ENCODE data around the gene TMEM184B. TPM values are rescaled to one million over a fixed set of nuclear protein-coding genes. Genes with fewer than 3 reads are reported as not detected.
"Not testable (repeated sequence)": the region's sequence is repeated elsewhere in the genome, so short reads cannot be mapped to it uniquely, and the experiment has no call there.

Gene TMEM184B
- total RNA-seq, 4 donors from 2014 or later: 27.9 to 67.4 (median 40.7) TPM

DNA sequence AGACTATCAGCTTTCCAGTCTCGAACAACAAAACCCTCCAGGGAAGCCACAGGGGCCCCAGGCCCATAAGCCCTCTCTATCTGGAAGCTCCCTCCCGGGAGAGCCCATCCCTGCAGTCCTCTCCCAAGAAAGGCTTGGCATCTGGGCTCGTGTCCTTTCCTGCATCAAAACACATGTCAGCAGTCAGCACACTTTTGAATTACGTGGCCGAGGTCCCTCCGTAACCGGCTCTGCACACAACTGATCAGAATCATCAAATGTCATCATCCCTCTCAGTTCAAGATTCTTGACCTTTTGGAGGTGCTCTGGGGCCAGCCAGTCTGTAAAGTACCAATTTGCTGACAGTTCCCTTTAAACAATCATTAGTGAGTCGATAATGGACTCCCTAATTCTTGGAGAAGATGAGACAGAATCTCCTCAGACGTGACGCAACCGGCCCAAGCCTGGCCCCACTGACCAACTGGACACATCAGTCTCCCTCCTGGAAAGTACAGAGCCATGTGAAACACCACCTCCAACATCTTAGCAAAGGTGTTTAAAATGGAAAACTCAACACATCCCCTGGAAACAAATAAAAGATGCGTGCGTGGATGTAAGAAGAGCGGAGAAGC, 37.5 kb downstream of the TMEM184B start:
- H3K4me3 ChIP-seq (ENCODE audit: low read depth, poor library complexity, severe bottlenecking): no peak overlapping the region
- no peak for TF ChIP-seq POLR2A (IDR thresholded peaks at IDR 0.05)
- TF ChIP-seq, protein P1, sequence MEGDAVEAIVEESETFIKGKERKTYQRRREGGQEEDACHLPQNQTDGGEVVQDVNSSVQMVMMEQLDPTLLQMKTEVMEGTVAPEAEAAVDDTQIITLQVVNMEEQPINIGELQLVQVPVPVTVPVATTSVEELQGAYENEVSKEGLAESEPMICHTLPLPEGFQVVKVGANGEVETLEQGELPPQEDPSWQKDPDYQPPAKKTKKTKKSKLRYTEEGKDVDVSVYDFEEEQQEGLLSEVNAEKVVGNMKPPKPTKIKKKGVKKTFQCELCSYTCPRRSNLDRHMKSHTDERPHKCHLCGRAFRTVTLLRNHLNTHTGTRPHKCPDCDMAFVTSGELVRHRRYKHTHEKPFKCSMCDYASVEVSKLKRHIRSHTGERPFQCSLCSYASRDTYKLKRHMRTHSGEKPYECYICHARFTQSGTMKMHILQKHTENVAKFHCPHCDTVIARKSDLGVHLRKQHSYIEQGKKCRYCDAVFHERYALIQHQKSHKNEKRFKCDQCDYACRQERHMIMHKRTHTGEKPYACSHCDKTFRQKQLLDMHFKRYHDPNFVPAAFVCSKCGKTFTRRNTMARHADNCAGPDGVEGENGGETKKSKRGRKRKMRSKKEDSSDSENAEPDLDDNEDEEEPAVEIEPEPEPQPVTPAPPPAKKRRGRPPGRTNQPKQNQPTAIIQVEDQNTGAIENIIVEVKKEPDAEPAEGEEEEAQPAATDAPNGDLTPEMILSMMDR (IDR thresholded peaks at IDR 0.05): no peak
- WGBS, 2 donors: 70 to 72% methylated on average over 14 of the region's 14 CpGs
- DNase-seq (ENCODE audit: low spot score in 2 of 2): no peak
- intact Hi-C loops (cut with DNase I; ENCODE audit: low total_unique reads): no loop called here

DNA sequence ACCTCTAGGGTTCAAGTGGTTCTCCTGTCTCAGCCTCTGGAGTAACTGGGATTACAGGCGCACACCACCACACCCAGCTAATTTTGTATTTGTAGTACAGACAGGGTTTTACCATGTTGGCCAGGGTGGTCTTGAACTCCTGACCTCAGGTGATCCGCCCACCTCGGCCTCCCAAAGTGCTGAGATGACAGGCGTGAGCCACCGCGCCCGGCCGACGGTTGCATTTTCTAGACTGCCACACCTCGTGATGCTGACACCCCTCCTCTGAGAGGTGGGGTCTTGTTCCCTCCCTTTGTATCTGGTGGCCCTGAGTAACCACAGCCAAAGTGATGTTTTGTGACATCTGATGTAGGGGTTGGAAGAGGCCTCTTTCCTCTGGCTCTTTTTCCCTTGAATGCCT, 39.0 kb downstream of the TMEM184B start:
- 84 to 96% methylated on average over 10 of the region's 10 CpGs for WGBS, 2 donors
- intact Hi-C loops (cut with DNase I; ENCODE audit: low total_unique reads); DNase-seq (ENCODE audit: low spot score in 2 of 2); H3K4me3 ChIP-seq (ENCODE audit: low read depth, poor library complexity, severe bottlenecking): not testable (repeated sequence)

DNA sequence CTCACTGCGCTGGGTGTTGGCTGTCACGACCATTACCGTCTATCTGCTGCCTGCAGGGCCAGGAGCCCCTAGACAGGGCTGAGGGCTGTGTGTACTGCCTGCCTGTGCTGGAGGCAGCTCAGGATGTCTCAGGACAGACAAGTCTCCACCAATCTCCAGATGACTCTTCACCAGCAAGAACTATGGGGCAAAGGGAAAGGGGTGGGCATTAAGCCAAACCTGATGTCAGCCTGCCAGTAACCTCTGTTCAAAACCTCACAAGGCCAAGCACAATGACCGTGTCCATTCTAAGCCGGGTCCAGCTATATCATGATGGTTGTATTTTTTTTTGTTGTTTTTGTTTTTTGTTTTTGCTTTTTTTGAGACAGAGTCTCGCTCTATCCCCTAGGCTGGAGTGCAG, 39.4 kb downstream of the TMEM184B start:
- no peak overlapping the region for H3K4me3 ChIP-seq (ENCODE audit: low read depth, poor library complexity, severe bottlenecking)
- 85 to 92% methylated on average over 6 of the region's 6 CpGs for WGBS, 2 donors
- TF ChIP-seq, protein P1 (IDR thresholded peaks at IDR 0.05): no peak
- no peak for TF ChIP-seq POLR2A (IDR thresholded peaks at IDR 0.05)
- no peak for DNase-seq (ENCODE audit: low spot score in 2 of 2)
- intact Hi-C loops (cut with DNase I; ENCODE audit: low total_unique reads): no loop called here

DNA sequence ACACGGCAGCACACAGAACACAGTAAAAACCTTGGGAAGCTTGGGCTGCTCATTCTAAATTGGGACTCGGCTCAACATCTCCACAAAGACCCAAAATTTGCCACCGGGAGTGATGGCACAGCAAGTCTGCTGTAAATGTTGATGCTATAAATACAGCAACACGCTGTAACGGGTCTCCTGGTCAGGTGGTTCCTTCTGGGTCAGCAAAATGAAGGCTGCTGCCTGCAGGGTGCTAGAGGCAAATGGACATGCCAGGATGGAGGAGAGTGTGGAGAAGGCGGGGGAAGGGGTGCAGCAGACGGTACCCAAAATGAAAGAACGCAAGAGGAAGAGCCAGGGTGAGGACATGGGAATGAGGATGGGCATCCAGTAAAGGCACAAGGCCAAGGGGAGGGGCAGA, 40.6 kb downstream of the TMEM184B start:
- no peak for DNase-seq (ENCODE audit: low spot score in 2 of 2)
- intact Hi-C loops (cut with DNase I; ENCODE audit: low total_unique reads): no loop called here
- 72 to 76% methylated on average over 8 of the region's 8 CpGs for WGBS, 2 donors
- H3K4me3 ChIP-seq (ENCODE audit: low read depth, poor library complexity, severe bottlenecking): no peak overlapping the region
- TF ChIP-seq, protein P1 (IDR thresholded peaks at IDR 0.05): no peak
- TF ChIP-seq POLR2A (IDR thresholded peaks at IDR 0.05): no peak

DNA sequence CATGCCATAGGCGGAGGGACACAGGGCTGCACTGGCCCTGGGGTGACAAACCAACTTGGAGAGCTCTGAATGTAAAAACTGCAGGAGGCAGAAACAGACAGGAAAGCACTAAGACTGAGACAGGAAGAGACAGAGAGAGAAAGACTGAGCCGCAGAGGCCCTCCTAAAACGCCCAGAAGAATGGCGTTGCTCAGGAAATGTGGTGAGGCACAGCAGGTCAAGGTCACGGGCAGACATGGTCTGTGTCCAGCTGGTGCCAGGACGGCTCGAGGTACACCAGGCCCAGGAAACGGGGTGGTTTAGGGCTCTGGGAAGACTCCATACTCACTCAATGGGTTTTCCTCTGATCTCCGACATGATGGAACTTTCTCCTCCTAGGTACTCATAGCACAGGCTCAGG, 41.9 kb downstream of the TMEM184B start:
- DNase-seq (ENCODE audit: low spot score in 2 of 2): no peak
- WGBS, 2 donors: 86 to 87% methylated on average over 9 of the region's 9 CpGs
- no peak overlapping the region for H3K4me3 ChIP-seq (ENCODE audit: low read depth, poor library complexity, severe bottlenecking)
- intact Hi-C loops (cut with DNase I; ENCODE audit: low total_unique reads): no loop called here
- no peak for TF ChIP-seq POLR2A (IDR thresholded peaks at IDR 0.05)
- TF ChIP-seq, protein P1 (IDR thresholded peaks at IDR 0.05): no peak

DNA sequence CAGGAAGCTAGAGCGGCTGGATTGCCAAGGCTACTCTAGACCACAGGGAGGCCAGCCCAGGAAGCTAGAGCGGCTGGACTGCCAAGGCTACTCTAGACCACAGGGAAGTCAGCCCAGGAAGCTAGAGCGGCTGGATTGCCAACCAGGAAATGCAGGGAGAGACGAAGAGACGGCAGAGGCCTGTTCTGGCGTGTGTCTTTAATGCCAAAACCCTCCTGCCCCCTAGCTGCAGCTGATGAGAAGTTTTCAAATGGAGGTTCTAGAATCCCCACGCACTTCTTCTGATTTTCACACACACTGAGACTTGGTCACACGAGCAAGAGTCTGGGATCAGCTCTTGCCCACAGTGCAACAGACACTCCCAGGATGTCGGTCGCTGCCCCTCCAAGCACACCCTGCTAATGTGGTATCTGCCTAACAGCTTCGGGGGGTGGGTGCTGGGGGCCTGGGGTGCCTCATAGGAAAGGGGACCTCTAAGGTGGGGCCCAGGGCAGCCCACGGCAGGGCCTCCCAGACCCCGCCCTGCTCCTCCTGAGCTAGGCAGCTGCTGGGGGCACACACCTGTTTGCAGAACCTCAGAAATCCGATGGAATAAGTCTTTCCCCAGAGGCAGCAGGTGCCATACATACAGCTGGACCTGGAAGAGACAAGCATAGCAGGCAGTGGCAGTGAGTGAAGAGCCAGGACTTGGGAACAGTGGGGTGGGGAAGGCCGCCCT, 42.5 kb downstream of the TMEM184B start:
- DNase-seq (ENCODE audit: low spot score in 2 of 2): peak; percentile 60 to 92
- TF ChIP-seq, protein P1 (IDR thresholded peaks at IDR 0.05): no peak
- TF ChIP-seq POLR2A (IDR thresholded peaks at IDR 0.05): no peak
- no peak overlapping the region for H3K4me3 ChIP-seq (ENCODE audit: low read depth, poor library complexity, severe bottlenecking)
- 43 to 50% methylated on average over 9 to 11 of the region's 15 CpGs for WGBS, 2 donors
- intact Hi-C loops (cut with DNase I; ENCODE audit: low total_unique reads): no loop called here
